ENCODE measurements around the gene TGFB3. TPM values are rescaled to one million over a fixed set of nuclear protein-coding genes. Genes with fewer than 3 reads are reported as not detected.

The TGFB3 gene
- total and polyA plus RNA-seq, 2 of the 13 experiments (the other 11 are each of a cell fraction or from before 2014, with no cell fraction given), result 1.4 to 2.5 TPM

DNA sequence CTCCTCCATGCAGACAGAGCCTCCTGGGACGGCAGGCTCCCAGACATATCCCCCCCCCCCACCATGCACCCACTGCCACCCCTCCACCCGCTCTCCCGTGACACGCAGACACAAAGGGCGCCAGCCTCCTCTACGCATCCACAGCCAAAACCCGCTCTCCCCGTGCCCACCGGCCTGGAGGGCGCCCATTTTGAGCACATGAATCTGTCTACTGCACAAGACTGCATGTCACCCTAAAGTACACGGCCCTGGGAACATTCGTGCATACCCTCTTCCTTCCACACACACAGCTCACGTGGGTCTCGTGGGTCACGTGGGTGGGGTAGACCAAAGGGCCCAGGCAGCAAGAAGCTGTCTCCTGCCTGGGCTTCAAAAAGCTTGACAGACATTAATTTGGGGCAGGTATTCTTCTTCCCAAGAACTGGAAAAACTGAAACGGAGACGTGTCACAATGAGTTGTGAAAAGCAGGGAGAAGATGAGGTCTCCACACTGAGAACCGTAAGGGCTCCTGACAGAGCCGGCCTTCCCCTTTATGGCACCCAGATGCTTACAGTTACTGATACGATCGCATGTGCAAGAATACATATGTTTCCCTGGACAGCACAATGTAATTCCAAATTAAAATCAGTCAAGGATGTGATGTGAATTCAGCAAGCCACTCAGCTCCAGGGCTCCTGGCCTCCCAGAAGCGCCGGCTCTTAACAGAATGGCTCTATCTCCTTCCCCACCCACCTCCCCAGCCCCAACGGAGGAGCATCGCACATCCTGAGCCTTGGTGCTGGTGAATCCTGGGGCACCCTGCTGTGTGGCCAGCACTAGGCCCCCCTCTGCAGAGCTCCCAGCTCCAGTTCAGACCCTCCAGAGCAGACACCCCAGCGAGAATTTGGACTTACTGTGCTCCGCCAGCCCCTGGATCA is 1.9 kb downstream of the TGFB3 start:
- H2AFZ ChIP-seq (ENCODE audit: low read length), result no peak overlapping the region
- peak overlapping the region; percentile 10 to 74 (median 27); a peak in 3 of 6 replicates for H3K4me3 ChIP-seq (replicated peaks in 1 of 3; ENCODE audit: insufficient read depth in 1 of 3, low read depth in 2 of 3, low read length in 3 of 3)
- in situ Hi-C loops (cut with HindIII; ENCODE audit: extremely low pct_ligation_motif_present, low pct_unique_long_range_greater_than_20kb) (loop anchor here (5.0 kb wide), 2 partner anchors 73 to 268 kb away; no protein-coding TSS in a partner anchor), intact Hi-C loops (cut with micrococcal nuclease; ENCODE audit: unreplicated experiment) (loop anchor here (5.0 to 10.0 kb wide), 3 partner anchors 155 to 403 kb away; partner anchors contain the start of gene FLVCR2)
- ATAC-seq (0 out of 3 replicates have a peak, but pooled peaks have one; percentile 1), DNase-seq (ENCODE audit: low spot score) (no peak), FAIRE-seq (no peak)
- H3K27me3 ChIP-seq (ENCODE audit: control insufficient read depth in 1 of 2, insufficient read depth in 2 of 2, low read length in 2 of 2), result peaks cover 0 to 11% of the 10 kb centered on the region in 2 experiments; a peak in 1 of 5 replicates
- no peaks in the 10 kb centered on the region for H3K9me3 ChIP-seq (ENCODE audit: low read length)
- 36% methylated on average over 25 of the region's 27 CpGs for WGBS (ENCODE audit: low lambda C conversion rate)
- peaks cover 57% of the 10 kb centered on the region for H3K4me1 ChIP-seq (ENCODE audit: insufficient read depth, low read length)
- H3K9ac ChIP-seq (ENCODE audit: insufficient read depth, low read depth, low read length), result no peak overlapping the region
- H3K79me2 ChIP-seq (ENCODE audit: insufficient read depth, low read length), result no peaks in the 10 kb centered on the region
- TF ChIP-seq HNF4A (CRISPR knock-in tag; IDR thresholded peaks at IDR 0.05), result no peak
- TF ChIP-seq, protein P1, sequence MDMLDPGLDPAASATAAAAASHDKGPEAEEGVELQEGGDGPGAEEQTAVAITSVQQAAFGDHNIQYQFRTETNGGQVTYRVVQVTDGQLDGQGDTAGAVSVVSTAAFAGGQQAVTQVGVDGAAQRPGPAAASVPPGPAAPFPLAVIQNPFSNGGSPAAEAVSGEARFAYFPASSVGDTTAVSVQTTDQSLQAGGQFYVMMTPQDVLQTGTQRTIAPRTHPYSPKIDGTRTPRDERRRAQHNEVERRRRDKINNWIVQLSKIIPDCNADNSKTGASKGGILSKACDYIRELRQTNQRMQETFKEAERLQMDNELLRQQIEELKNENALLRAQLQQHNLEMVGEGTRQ (IDR thresholded peaks at IDR 0.05; ENCODE audit: low read depth, low read length), result peak; percentile 74; the same call in 1 of the 2 replicates
- TF ChIP-seq, protein P1 (CRISPR knock-in tag; IDR thresholded peaks at IDR 0.05; ENCODE audit: borderline replicate concordance), result no peak
- POLR2A ChIA-PET, result interaction anchor here (0.9 kb wide), 1 partner anchor 10 kb away, joined by 3 read pairs; no protein-coding TSS in a partner anchor
- no TSS peak for BruUV-seq (replicated peaks)
- H3K36me3 ChIP-seq (replicated peaks in 1 of 2; ENCODE audit: control insufficient read depth in 1 of 2, insufficient read depth in 2 of 2, low read length in 2 of 2), result no peaks in the 10 kb centered on the region
- H3K4me2 ChIP-seq (ENCODE audit: low read depth, low read length), result peak overlapping the region; percentile 99
- CTCF ChIA-PET (ENCODE audit: low intra/inter-chr PET ratio, low total read pairs), result interaction anchor here (1.5 to 1.7 kb wide), 2 partner anchors 269 to 271 kb away, joined by 4 to 5 read pairs; no protein-coding TSS in a partner anchor
- H3K27ac ChIP-seq (ENCODE audit: extremely low read length, insufficient read depth, low read length), result no peak overlapping the region
- no peaks in the 10 kb centered on the region for H4K20me1 ChIP-seq (ENCODE audit: insufficient read depth, low read length)
